Smooth muscle cell (in vitro differentiated cells): Measurements from ENCODE around the gene NTN4. TPM values are rescaled to one million over a fixed set of nuclear protein-coding genes. Genes with fewer than 3 reads are reported as not detected.

Source experiments
- DNase-seq: peaks from one replicate; lab custom pipeline; 2025; ENCODE audit not compliant: unreplicated experiment; lab: John Stamatoyannopoulos, UW
- H2AFZ ChIP-seq: fragments of 200-600 bp; sonication (generic); 2 replicates; pipeline ENCODE4 v1.6.0; 2016; ENCODE audit warnings: antibody characterized with exemption, low read depth, mild to moderate bottlenecking
- H3F3A ChIP-seq: fragments of 200-600 bp; sonication (generic); 2 replicates; pipeline ENCODE4 v1.6.0; 2017; ENCODE audit warnings: antibody characterized with exemption, low read depth
- H3K27ac ChIP-seq: fragments of 200-600 bp; sonication (generic); 2 replicates; pipeline ENCODE4 v1.5.1; 2016; ENCODE audit warnings: low read depth, mild to moderate bottlenecking
- H3K27me3 ChIP-seq: fragments of 200-600 bp; sonication (generic); 2 replicates; pipeline ENCODE4 v1.6.1; 2016; ENCODE audit warnings: low read depth, mild to moderate bottlenecking
- H3K36me3 ChIP-seq: fragments of 200-600 bp; sonication (generic); 2 replicates; pipeline ENCODE4 v1.5.1; 2016; ENCODE audit warnings: low read depth
- H3K4me1 ChIP-seq: fragments of 200-600 bp; sonication (generic); 2 replicates; pipeline ENCODE4 v1.5.1; 2016; ENCODE audit warnings: low read depth
- H3K4me2 ChIP-seq: fragments of 200-600 bp; sonication (generic); 2 replicates; pipeline ENCODE4 v1.6.0; 2016; ENCODE audit warnings: mild to moderate bottlenecking
- H3K4me3 ChIP-seq: fragments of 200-600 bp; sonication (generic); 2 replicates; pipeline ENCODE4 v1.5.1; 2016; ENCODE audit warnings: mild to moderate bottlenecking
- H3K79me2 ChIP-seq: fragments of 200-600 bp; sonication (generic); 2 replicates; pipeline ENCODE4 v1.6.0; 2016; ENCODE audit warnings: low read depth, mild to moderate bottlenecking
- H3K9ac ChIP-seq: fragments of 200-600 bp; sonication (generic); 2 replicates; pipeline ENCODE4 v1.6.0; 2016; ENCODE audit warnings: low read depth
- H3K9me3 ChIP-seq: fragments of 200-600 bp; sonication (generic); replicated peaks from 2 replicates; pipeline ENCODE4 v1.5.1; 2016; ENCODE audit warnings: low read depth
- H4K20me1 ChIP-seq: fragments of 200-600 bp; sonication (generic); 2 replicates; pipeline ENCODE4 v1.6.0; 2016; ENCODE audit warnings: low read depth
- CTCF ChIP-seq: fragments of 200-600 bp; sonication (generic); IDR thresholded peaks from 2 replicates; pipeline ENCODE4 v1.5.1; 2017; ENCODE audit warnings: borderline replicate concordance, mild to moderate bottlenecking, antibody characterized with exemption; ENCODE audit not compliant: insufficient read depth, poor library complexity, severe bottlenecking
- WGBS: methylation state at CpG from one replicate; pipeline ENCODE4 v1.1.7; 2016; ENCODE audit warnings: low lambda C conversion rate; 5-methylcytosine and 5-hydroxymethylcytosine counted together
- polyA plus RNA-seq: library from polyadenylated mRNA; unstranded; fragments of >200 nt; fragmentation: Nextera tagmentation; extraction: Ambion mirVana; gene quantifications from 2 replicates; pipeline ENCODE4 v1.2.1, GENCODE V29; 2016
- total RNA-seq: library from RNA; depleted of rRNA; stranded (reverse); fragments of >200 nt; gene quantifications from 2 replicates; pipeline ENCODE4 v1.2.3, GENCODE V29; 2014

NTN4 gene
- total and polyA plus RNA-seq, 2 experiments from 2014 or later: 0.94 TPM; not detected in 1

GRCh38 chr12:95693689-95694088 lies 96.9 kb downstream of the NTN4 start:
- Histone ChIP-seq H2AFZ (no peak overlapping the region), H3K27me3 (peaks cover 4% of the 10 kb centered on the region), H4K20me1 (no peaks in the 10 kb centered on the region), H3K4me3 (no peak overlapping the region), H3K9ac (no peak overlapping the region), H3K4me2 (no peak overlapping the region), H3K36me3 (no peaks in the 10 kb centered on the region), H3K79me2 (no peaks in the 10 kb centered on the region), H3K4me1 (no peaks in the 10 kb centered on the region), H3K27ac (no peak overlapping the region), H3K9me3 (no peaks in the 10 kb centered on the region), H3F3A (no peaks in the 10 kb centered on the region)
- 78% methylated on average over 2 of the region's 2 CpGs for WGBS
- TF ChIP-seq CTCF: no peak
- no peak for DNase-seq

GRCh38 chr12:95690861-95691635 lies 99.5 kb downstream of the NTN4 start:
- H3K4me1 ChIP-seq: no peaks in the 10 kb centered on the region
- DNase-seq: no peak
- H3K9me3 ChIP-seq: no peaks in the 10 kb centered on the region
- H4K20me1 ChIP-seq: no peaks in the 10 kb centered on the region
- H3K79me2 ChIP-seq: no peaks in the 10 kb centered on the region
- H3K36me3 ChIP-seq: no peaks in the 10 kb centered on the region
- no peak overlapping the region for H3K4me2 ChIP-seq
- 62% methylated on average over 8 of the region's 8 CpGs for WGBS
- H3K27me3 ChIP-seq: peaks cover 5% of the 10 kb centered on the region
- no peak overlapping the region for H3K4me3 ChIP-seq
- TF ChIP-seq CTCF: no peak
- H3F3A ChIP-seq: no peaks in the 10 kb centered on the region
- H3K27ac ChIP-seq: no peak overlapping the region
- H2AFZ ChIP-seq: no peak overlapping the region
- no peak overlapping the region for H3K9ac ChIP-seq

GRCh38 chr12:95687937-95688336 lies 102.6 kb downstream of the NTN4 start:
- H2AFZ ChIP-seq: no peak overlapping the region
- H3K4me1 ChIP-seq: no peaks in the 10 kb centered on the region
- no peaks in the 10 kb centered on the region for H3K9me3 ChIP-seq
- no peak for TF ChIP-seq CTCF
- DNase-seq: no peak
- no peak overlapping the region for H3K4me2 ChIP-seq
- H4K20me1 ChIP-seq: no peaks in the 10 kb centered on the region
- no peak overlapping the region for H3K9ac ChIP-seq
- no peaks in the 10 kb centered on the region for H3F3A ChIP-seq
- no peak overlapping the region for H3K27ac ChIP-seq
- H3K27me3 ChIP-seq: peaks cover 26% of the 10 kb centered on the region
- no peak overlapping the region for H3K4me3 ChIP-seq
- H3K36me3 ChIP-seq: no peaks in the 10 kb centered on the region
- H3K79me2 ChIP-seq: no peaks in the 10 kb centered on the region
- 88% methylated on average over 2 of the region's 2 CpGs for WGBS

GRCh38 chr12:95683418-95683817 lies 107.1 kb downstream of the NTN4 start:
- Histone ChIP-seq H3K9ac (no peak overlapping the region), H3K79me2 (no peaks in the 10 kb centered on the region), H3K27me3 (peaks cover 20% of the 10 kb centered on the region), H3K9me3 (no peaks in the 10 kb centered on the region), H3K36me3 (no peaks in the 10 kb centered on the region), H4K20me1 (no peaks in the 10 kb centered on the region), H3K4me3 (no peak overlapping the region), H3K4me1 (no peaks in the 10 kb centered on the region), H3F3A (no peaks in the 10 kb centered on the region), H3K27ac (no peak overlapping the region), H2AFZ (no peak overlapping the region), H3K4me2 (no peak overlapping the region)
- DNase-seq: no peak
- WGBS: 91% methylated on average over 10 of the region's 10 CpGs
- no peak for TF ChIP-seq CTCF
